Panc1 (cell line): ENCODE measurements around the gene NGEF. TPM values are rescaled to one million over a fixed set of nuclear protein-coding genes. Genes with fewer than 3 reads are reported as not detected.

Source experiments
- ATAC-seq: fragments of 200-7000 bp; cut with Tn5 transposase; 2 replicates; pipeline ENCODE4 v1.9.1; 2020; ENCODE audit warnings: mild to moderate bottlenecking, moderate library complexity
- BruUV-seq: library from RNA; stranded (reverse); fragments of 400-500 nt; replicated peaks from 2 replicates; lab custom pipeline; 2021; lab: Mats Ljungman, UMichigan
- CTCF ChIA-PET: fragments of 300-600 bp; sonication (Branson Sonifier 250); formaldehyde crosslinking; loops from one replicate; lab custom pipeline; 2022; ENCODE audit warnings: antibody characterized with exemption; lab: Charles Lee
- POLR2A ChIA-PET: fragments of 300-600 bp; sonication (Branson Sonifier 250); formaldehyde crosslinking; loops from one replicate; lab custom pipeline; 2022; ENCODE audit warnings: antibody characterized with exemption; lab: Charles Lee
- DNase-seq: peaks from one replicate; pipeline ENCODE4 v3.0.0-alpha.2; 2010; ENCODE audit warnings: low read depth, low spot score
- H3K27ac ChIP-seq: 2 replicates; pipeline ENCODE4 v1.5.1; 2011; ENCODE audit warnings: mild to moderate bottlenecking, low read length, inconsistent platforms
- H3K27me3 ChIP-seq: fragments of 200-500 bp; sonication (Bioruptor generic); 2 replicates; pipeline ENCODE4 v1.6.0; 2014; ENCODE audit warnings: low read length, inconsistent platforms; ENCODE audit not compliant: control insufficient read depth, insufficient read depth
- H3K36me3 ChIP-seq: fragments of 200-500 bp; sonication (Bioruptor generic); 2 replicates; pipeline ENCODE4 v1.5.1; 2014; ENCODE audit warnings: inconsistent platforms, mild to moderate bottlenecking, low read length, moderate library complexity; ENCODE audit not compliant: control insufficient read depth, insufficient read depth
- H3K4me1 ChIP-seq: 2 replicates; pipeline ENCODE4 v1.5.1; 2011; ENCODE audit warnings: inconsistent platforms, mild to moderate bottlenecking, low read length, moderate library complexity; ENCODE audit not compliant: control insufficient read depth, insufficient read depth
- H3K4me3 ChIP-seq, 2 experiments: 2 replicates each; pipeline ENCODE4 v1.5.1; 2011 to 2012; ENCODE audit warnings: low read depth in 2 of 2, low read length in 2 of 2, mild to moderate bottlenecking in 2 of 2, inconsistent platforms in 1 of 2, moderate library complexity in 1 of 2
- H3K9me3 ChIP-seq: fragments of 200-500 bp; sonication (Bioruptor generic); 2 replicates; pipeline ENCODE4 v1.5.1; 2014; ENCODE audit warnings: low read depth, mild to moderate bottlenecking, inconsistent platforms, low read length, moderate library complexity; ENCODE audit not compliant: control insufficient read depth, insufficient read depth
- CTCF ChIP-seq: fragments of 450-650 bp; IDR thresholded peaks from 2 replicates; pipeline ENCODE4 v1.5.1; 2017; ENCODE audit warnings: mild to moderate bottlenecking
- POLR2AphosphoS5 ChIP-seq: IDR thresholded peaks from 2 replicates; pipeline ENCODE4 v1.6.1; 2012; ENCODE audit warnings: mild to moderate bottlenecking, low read depth, low read length, moderate library complexity
- REST ChIP-seq, 2 experiments: IDR thresholded peaks; 2 replicates each; pipeline ENCODE4 v1.6.1; 2011 to 2012; ENCODE audit warnings: low read depth in 2 of 2, control low read depth in 1 of 2, low read length in 1 of 2, mild to moderate bottlenecking in 1 of 2, moderate library complexity in 1 of 2; ENCODE audit not compliant: insufficient read depth in 1 of 2
- SIN3A ChIP-seq: IDR thresholded peaks from 2 replicates; pipeline ENCODE4 v1.6.1; 2012; ENCODE audit warnings: low read depth, mild to moderate bottlenecking, low read length, moderate library complexity, borderline replicate concordance; ENCODE audit not compliant: insufficient read depth
- TCF7L2 ChIP-seq: IDR thresholded peaks from 2 replicates; pipeline ENCODE4 v1.6.1; 2011; ENCODE audit warnings: mild to moderate bottlenecking, low read depth, low read length, inconsistent platforms
- in situ Hi-C: cut with HindIII; loops from 2 replicates; pipeline ENCODE4 v1.10.0; 2016; ENCODE audit warnings: low sequenced_read_pairs, low pct_unique_long_range_greater_than_20kb
- intact Hi-C: fragments of 100-400 bp; cut with micrococcal nuclease; formaldehyde crosslinking; loops from one replicate; pipeline ENCODE4 v1.10.0; 2022; ENCODE audit not compliant: unreplicated experiment
- total RNA-seq: library from RNA; stranded (reverse); gene quantifications from one replicate; pipeline ENCODE4 v1.2.1, GENCODE V29; 2021; ENCODE audit not compliant: unreplicated experiment

Gene NGEF
- total RNA-seq, 1 experiment from 2014 or later: 17.8 TPM

- H3K4me1 ChIP-seq: no peaks in the 10 kb centered on the region
- H3K27me3 ChIP-seq: no peaks in the 10 kb centered on the region
- POLR2A ChIA-PET: no interaction called here
- no peak overlapping the region for H3K4me3 ChIP-seq
- TF ChIP-seq POLR2AphosphoS5 (no peak), SIN3A (no peak), CTCF (no peak), REST (IDR thresholded peaks at IDR 0.05; ENCODE audit: insufficient read depth in 1 of 2, low read depth in 2 of 2, low read length in 1 of 2) (no peak), TCF7L2 (no peak)
- no peak for DNase-seq
- in situ Hi-C loops: no loop called here
- no TSS peak for BruUV-seq
- CTCF ChIA-PET: no interaction called here
- H3K27ac ChIP-seq: no peak overlapping the region
- ATAC-seq: no peak
- H3K9me3 ChIP-seq: no peaks in the 10 kb centered on the region
- intact Hi-C loops: no loop called here
- peaks cover 3% of the 10 kb centered on the region for H3K36me3 ChIP-seq
Measured at GRCh38 chr2:232860593-232861241, 152.3 kb downstream of the NGEF start.

- no peak overlapping the region for H3K4me3 ChIP-seq
- in situ Hi-C loops: no loop called here
- H3K4me1 ChIP-seq: peaks cover 1% of the 10 kb centered on the region; the same call in 1 of the 2 replicates
- no TSS peak for BruUV-seq
- no peak for ATAC-seq
- ChIA-PET POLR2A (no interaction called here), CTCF (no interaction called here)
- peaks cover 3% of the 10 kb centered on the region for H3K36me3 ChIP-seq
- H3K9me3 ChIP-seq: no peaks in the 10 kb centered on the region
- TF ChIP-seq TCF7L2: no peak
- TF ChIP-seq SIN3A: no peak
- no peak for TF ChIP-seq POLR2AphosphoS5
- TF ChIP-seq REST (IDR thresholded peaks at IDR 0.05; ENCODE audit: insufficient read depth in 1 of 2, low read depth in 2 of 2, low read length in 1 of 2): no peak
- TF ChIP-seq CTCF: no peak
- intact Hi-C loops: no loop called here
- DNase-seq: no peak
- H3K27ac ChIP-seq: no peak overlapping the region
- no peaks in the 10 kb centered on the region for H3K27me3 ChIP-seq
Measured at GRCh38 chr2:232859385-232859916, 153.6 kb downstream of the NGEF start.
